ENCODE results near the gene SNAPC5.
"Not testable (repeated sequence)": the region's sequence is repeated elsewhere in the genome, so short reads cannot be mapped to it uniquely, and the experiment has no call there.

The SNAPC5 gene

DNA sequence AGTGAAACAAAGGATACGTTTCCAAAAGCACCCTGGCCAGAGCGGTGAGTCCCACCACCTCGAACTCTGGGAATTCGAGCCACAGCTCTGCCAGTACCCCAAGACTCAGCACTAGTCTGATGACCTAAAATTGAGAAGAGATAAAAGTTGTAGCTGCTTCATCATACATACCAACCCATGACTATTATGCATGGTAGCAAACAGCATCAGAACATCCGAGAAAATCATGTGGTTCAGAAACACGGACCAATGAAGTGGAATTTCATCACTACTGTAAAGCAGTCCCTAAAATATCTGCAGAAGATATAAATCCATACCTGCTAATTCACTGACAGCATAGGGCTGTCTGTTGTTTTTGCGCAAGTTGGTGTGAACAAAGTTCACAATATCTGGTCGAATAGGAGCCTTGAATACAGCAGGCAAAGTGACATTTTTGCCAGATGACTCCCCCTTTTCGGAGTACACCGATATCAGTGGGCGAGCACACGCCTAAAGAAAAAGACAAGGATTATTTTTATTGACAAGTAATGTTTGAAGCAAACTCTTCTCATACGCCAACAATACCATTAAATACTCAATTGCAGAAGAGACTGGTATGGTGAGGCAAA is 5.6 kb upstream of the SNAPC5 start:
- not testable (repeated sequence) for H3K9me3 ChIP-seq (ENCODE audit: control insufficient read depth, insufficient read depth, low read length); H3K4me1 ChIP-seq (ENCODE audit: insufficient read depth, low read length)
- Histone ChIP-seq H3K9ac (ENCODE audit: low read depth, low read length) (peak overlapping the region; percentile 98), H3K36me3 (ENCODE audit: insufficient read depth, low read length) (peaks cover 50% of the 10 kb centered on the region)

DNA sequence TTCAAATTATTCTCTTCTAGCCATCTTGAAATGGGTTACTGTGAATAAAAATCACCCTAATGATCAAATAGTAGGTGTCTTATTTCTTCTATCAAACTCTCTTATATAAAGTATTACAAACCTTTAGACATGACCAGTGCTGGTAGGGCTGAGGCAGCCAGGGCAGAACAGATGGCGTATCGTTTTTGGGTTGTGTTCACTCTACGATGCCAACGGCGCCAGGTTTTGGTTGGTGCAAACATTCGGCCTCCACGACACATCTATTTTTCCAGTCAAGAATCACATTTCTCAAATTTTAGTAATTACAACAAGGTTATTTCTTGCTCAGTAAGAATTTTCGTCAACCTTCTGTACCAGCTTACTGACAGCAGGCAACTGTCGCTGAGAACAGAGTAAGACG is 4.9 kb upstream of the SNAPC5 start:
- H3K4me1 ChIP-seq (ENCODE audit: insufficient read depth, low read length) = peaks cover 5% of the 10 kb centered on the region; the same call in 1 of the 2 replicates

DNA sequence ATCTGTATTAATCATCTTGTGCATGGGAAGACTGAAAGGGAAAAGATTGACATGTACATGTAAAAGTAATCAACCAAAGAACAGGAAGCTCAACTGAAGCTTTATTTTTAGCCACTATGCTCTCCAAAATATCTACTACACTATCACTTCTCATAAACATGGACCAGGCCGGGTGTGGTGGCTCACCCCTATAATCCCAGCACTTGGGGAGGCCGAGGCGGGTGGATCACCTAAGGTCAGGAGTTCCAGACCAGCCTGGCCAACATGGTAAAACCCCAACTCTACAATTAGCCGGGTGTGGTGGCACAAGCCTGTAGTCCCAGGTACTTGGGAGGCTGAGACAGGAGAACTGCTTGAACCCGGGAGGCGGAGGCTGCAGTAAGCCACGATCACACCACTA is 2.8 kb upstream of the SNAPC5 start:
- peaks cover 52% of the 10 kb centered on the region for H3K36me3 ChIP-seq (ENCODE audit: insufficient read depth, low read length)
- H3K9me3 ChIP-seq (ENCODE audit: control insufficient read depth, insufficient read depth, low read length); H3K9ac ChIP-seq (ENCODE audit: low read depth, low read length); H3K4me1 ChIP-seq (ENCODE audit: insufficient read depth, low read length): not testable (repeated sequence)

More for the DNA sequence above, 4.9 kb upstream of the SNAPC5 start:
- H3K36me3 ChIP-seq (ENCODE audit: insufficient read depth, low read length) = peaks cover 52% of the 10 kb centered on the region
- H3K9ac ChIP-seq (ENCODE audit: low read depth, low read length) = no peak overlapping the region
- H3K9me3 ChIP-seq (ENCODE audit: control insufficient read depth, insufficient read depth, low read length) = no peaks in the 10 kb centered on the region

DNA sequence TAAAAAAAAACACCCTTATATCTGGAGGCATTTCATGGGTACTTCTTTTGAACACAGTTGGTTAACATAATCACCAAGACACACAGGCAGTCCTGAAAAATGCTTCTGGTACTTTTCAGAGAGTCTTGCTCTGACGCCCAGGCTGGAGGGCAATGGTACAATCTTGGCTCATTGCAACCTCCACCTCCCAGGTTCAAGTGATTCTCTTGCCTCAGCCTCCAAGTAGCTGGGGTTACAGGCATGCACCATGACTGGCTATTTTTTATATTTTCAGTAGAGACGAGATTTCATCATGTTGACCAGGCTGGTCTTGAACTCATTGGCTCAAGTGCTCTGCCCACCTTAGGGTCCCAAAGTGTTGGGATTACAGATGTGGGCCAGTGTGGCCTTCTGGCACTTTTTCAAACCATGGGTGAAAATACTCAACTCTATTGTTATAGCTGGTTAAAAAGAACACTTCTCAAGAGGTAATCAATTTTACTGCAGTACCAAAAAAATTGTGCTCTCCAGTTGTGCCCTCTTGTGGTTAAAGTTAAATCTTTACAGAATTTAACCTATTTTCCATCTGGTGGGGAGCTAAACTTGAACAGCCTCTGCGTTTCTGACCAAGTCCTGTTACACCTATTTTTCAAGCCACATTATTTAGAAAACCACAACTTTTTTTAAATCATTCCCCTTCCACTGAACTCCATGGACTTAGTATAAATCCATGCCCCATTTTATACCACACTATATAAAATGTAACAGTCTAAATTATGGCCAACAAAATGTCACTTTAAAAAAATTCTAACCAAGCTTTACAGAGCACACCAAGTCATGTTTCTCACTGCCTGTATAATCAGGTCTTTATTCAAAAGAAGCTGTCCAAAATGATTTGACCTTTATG is 1.2 kb upstream of the SNAPC5 start:
- H3K9ac ChIP-seq (ENCODE audit: low read depth, low read length) = no peak overlapping the region

DNA sequence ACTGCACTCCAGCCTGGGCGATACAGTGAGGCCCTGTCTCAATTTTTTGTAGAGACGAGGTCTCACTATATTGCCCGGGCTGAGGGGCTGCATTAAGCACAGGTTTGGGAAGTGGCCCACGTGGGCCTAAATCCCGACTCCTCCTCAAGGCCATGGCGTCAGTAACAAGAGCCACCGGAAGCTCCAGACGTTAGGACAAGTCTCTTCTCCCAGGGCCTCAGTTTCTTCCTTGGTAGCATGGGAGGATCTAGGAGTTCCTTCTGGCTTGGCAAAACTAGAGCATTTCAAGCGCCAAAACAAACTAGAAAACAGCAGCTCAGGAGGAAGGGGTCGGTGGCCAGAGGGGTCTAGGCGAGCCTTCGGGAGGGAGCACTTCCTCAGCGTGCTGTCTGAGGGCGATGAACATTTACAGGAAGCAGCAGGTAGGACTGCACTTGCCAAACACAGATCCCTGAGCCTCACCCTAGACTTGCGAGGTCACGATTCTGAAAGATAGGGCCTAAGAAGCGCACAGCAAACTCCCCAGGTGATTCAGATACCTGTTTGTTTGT is 536 bp downstream of the SNAPC5 start:
- H3K9me3 ChIP-seq (ENCODE audit: control insufficient read depth, insufficient read depth, low read length) = no peaks in the 10 kb centered on the region
- peaks cover 3% of the 10 kb centered on the region for H3K4me1 ChIP-seq (ENCODE audit: insufficient read depth, low read length)
- H3K36me3 ChIP-seq (ENCODE audit: insufficient read depth, low read length) = peaks cover 46% of the 10 kb centered on the region
- H3K9ac ChIP-seq (ENCODE audit: low read depth, low read length) = peak overlapping the region; percentile 94

More for the DNA sequence above, 1.2 kb upstream of the SNAPC5 start:
- H3K36me3 ChIP-seq (ENCODE audit: insufficient read depth, low read length) = peaks cover 56% of the 10 kb centered on the region
- H3K9me3 ChIP-seq (ENCODE audit: control insufficient read depth, insufficient read depth, low read length) = no peaks in the 10 kb centered on the region
- H3K4me1 ChIP-seq (ENCODE audit: insufficient read depth, low read length) = peaks cover 8% of the 10 kb centered on the region

DNA sequence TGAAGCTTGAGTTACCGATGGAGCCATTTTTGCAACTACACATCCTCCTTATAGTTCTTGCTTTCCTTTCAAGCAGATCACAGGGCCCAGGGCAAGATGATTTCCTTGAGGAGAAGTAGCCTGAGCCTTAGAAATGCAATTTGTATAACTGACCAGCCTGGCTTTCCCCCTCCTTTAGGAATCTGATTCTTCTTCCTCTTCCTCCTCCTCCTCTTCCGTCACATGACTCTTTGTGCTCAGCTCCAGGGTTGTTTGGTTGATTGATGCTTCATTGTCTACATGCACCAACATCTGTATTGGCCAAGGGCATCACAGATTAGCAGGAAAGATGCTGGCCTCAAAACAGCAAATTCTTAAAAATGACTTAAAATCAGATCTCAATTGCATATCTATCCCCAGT is 3.3 kb downstream of the SNAPC5 start:
- H3K9me3 ChIP-seq (ENCODE audit: control insufficient read depth, insufficient read depth, low read length) = no peaks in the 10 kb centered on the region
- peaks cover 4% of the 10 kb centered on the region for H3K4me1 ChIP-seq (ENCODE audit: insufficient read depth, low read length)
- H3K36me3 ChIP-seq (ENCODE audit: insufficient read depth, low read length) = peaks cover 25% of the 10 kb centered on the region
- no peak overlapping the region for H3K9ac ChIP-seq (ENCODE audit: low read depth, low read length)

DNA sequence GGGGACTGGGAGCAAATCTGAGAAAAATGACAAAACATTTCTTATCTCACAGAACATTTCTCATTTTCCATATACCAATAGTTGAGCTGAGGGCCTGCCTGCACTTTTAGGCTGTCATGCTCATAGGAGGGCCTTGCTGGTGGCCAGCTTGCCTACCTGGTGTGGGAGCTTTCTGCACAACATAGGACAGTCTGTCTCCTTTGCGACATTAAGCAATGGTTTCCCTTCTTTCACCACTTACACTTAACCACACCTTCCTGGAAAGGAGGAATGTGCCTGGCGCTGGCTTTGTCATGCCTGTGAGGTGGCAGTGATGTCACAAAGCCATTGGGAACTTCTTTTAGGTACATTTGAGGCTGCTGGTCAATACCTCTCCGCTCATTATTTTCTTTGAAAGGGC is 5.7 kb downstream of the SNAPC5 start:
- no peak overlapping the region for H3K9ac ChIP-seq (ENCODE audit: low read depth, low read length)
- H3K4me1 ChIP-seq (ENCODE audit: insufficient read depth, low read length) = peaks cover 6% of the 10 kb centered on the region; the same call in 1 of the 2 replicates
- peaks cover 20% of the 10 kb centered on the region; the same call in 1 of the 2 replicates for H3K36me3 ChIP-seq (ENCODE audit: insufficient read depth, low read length)
- H3K9me3 ChIP-seq (ENCODE audit: control insufficient read depth, insufficient read depth, low read length) = no peaks in the 10 kb centered on the region

DNA sequence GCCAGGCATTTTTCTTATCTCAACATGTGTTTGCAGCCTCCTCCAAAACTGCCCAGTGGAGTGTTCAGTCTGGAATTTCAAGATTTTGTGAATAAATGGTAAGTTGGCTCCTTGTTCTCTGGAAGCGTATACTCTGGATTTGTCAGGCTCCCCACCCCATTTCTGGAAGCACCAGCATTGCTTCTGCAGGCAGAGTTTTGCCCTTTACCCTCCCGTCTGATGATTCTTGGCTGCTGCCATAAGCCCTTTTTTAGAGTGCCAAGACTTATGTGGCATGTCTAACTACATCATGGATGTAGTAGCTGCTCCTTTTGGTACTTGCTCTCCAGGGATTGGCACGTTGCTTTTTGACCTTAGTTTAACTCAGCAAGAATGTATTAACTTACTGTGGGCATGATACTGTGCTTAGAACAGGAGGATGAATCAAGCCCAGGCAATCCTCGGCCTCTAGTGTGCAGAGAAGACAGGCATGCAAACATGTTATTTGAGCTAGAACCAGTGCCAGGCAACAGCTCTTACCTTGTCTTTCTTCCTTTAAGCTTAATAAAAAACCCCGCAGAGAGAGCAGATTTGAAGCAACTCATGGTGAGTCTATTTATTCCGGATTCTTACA is 8.3 kb downstream of the SNAPC5 start:
- Histone ChIP-seq H3K9ac (ENCODE audit: low read depth, low read length) (no peak overlapping the region), H3K36me3 (ENCODE audit: insufficient read depth, low read length) (peaks cover 17% of the 10 kb centered on the region; the same call in 1 of the 2 replicates), H3K4me1 (ENCODE audit: insufficient read depth, low read length) (peaks cover 4% of the 10 kb centered on the region; the same call in 1 of the 2 replicates), H3K9me3 (ENCODE audit: control insufficient read depth, insufficient read depth, low read length) (no peaks in the 10 kb centered on the region)

DNA sequence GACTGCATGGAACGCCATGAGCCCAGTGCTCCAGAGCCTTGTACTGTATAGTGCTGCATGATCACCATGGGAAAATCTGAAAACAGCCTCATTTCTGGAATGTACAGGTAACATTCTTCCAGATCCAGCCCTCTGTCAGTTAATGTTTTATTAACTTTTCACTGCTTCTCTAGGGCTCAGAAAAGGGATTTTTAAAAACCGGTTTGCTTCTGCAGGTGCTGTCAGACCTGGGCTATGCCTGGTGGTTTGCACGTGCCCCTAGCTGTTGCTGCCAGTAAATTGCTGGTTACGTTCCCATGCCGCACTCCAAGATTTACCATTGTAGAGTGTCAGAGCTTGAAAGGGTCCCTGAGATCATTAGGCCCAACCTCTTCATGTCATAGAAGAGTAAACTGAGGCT is 9.0 kb downstream of the SNAPC5 start:
- Histone ChIP-seq H3K36me3 (ENCODE audit: insufficient read depth, low read length) (peaks cover 11% of the 10 kb centered on the region; the same call in 1 of the 2 replicates), H3K9me3 (ENCODE audit: control insufficient read depth, insufficient read depth, low read length) (no peaks in the 10 kb centered on the region), H3K9ac (ENCODE audit: low read depth, low read length) (no peak overlapping the region), H3K4me1 (ENCODE audit: insufficient read depth, low read length) (0 out of 2 replicates have a peak, but pooled peaks cover 4% of the 10 kb centered on the region)

DNA sequence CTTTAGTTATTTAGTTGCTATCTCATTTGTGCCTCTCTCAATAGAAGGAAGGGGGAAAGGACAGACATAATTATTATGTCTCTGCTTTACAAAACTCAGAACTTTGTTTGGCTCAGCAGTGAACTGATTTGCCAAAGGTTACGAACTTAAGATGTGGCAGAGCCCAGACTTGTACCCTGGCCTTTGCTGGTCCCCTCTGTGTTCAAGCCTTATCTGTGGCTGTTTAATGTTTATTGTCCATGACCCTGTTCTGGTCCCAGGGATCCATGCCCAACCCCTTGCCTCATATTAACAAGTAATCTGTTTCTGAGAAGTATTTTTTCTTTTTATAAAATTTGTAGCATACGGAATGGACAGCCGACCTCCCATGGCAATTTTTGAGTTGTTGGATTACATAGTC is 10.7 kb downstream of the SNAPC5 start:
- peaks cover 7% of the 10 kb centered on the region; the same call in 1 of the 2 replicates for H3K36me3 ChIP-seq (ENCODE audit: insufficient read depth, low read length)
- no peaks in the 10 kb centered on the region for H3K9me3 ChIP-seq (ENCODE audit: control insufficient read depth, insufficient read depth, low read length)
- H3K9ac ChIP-seq (ENCODE audit: low read depth, low read length) = no peak overlapping the region
- H3K4me1 ChIP-seq (ENCODE audit: insufficient read depth, low read length) = 0 out of 2 replicates have a peak, but pooled peaks cover 4% of the 10 kb centered on the region

DNA sequence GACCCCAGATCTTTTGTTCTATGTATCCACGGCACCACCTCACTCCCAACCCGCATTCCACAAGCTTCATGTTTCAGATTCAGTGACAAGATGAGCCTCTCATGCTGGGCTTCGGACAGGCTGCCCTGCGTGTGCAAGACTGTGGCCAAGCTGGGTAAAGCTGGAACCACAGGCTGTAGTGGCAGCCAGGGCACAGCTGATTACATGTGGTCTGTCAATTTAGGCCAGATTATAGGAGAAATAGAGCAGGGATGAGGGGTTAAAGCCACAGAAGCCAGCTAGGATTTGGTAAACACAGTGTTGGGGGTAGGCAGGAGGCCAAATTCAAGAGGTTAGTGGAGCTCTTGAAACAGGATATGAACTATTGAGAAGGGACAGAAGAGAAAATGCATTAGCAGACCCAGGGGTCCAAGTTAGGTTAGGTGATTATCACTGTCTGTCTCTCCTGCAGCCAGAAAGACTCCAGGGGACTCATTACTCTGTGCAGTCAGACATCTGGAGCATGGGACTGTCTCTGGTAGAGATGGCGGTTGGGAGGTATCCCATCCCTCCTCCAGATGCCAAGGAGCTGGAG is 12.9 kb downstream of the SNAPC5 start:
- Histone ChIP-seq H3K9me3 (ENCODE audit: control insufficient read depth, insufficient read depth, low read length) (no peaks in the 10 kb centered on the region), H3K4me1 (ENCODE audit: insufficient read depth, low read length) (0 out of 2 replicates have a peak, but pooled peaks cover 6% of the 10 kb centered on the region), H3K36me3 (ENCODE audit: insufficient read depth, low read length) (peaks cover 7% of the 10 kb centered on the region; the same call in 1 of the 2 replicates), H3K9ac (ENCODE audit: low read depth, low read length) (no peak overlapping the region)

DNA sequence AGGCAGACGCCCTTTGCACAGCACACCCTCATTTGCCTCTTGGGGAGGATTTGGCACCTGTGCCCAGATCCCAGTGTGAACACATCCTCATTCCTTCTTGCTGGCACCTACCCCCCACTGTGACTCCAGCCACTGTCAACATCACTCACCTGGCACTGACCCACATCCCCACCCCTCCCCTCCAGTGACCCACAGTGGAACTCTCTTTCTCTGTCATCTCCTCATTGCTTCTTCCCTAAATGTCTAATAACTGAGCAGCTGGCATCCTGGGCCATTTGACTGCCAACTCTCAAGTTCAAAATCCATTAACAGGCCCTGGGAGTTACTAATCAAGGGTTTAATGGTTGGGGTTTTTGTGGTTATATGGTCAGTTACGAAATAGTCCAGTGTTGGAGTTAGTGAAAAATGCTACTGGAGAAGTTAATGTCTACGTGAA is 14.4 kb downstream of the SNAPC5 start:
- no peak overlapping the region for H3K9ac ChIP-seq (ENCODE audit: low read depth, low read length)
- H3K9me3 ChIP-seq (ENCODE audit: control insufficient read depth, insufficient read depth, low read length) = no peaks in the 10 kb centered on the region
- 0 out of 2 replicates have a peak, but pooled peaks cover 3% of the 10 kb centered on the region for H3K4me1 ChIP-seq (ENCODE audit: insufficient read depth, low read length)
- no peaks in the 10 kb centered on the region for H3K36me3 ChIP-seq (ENCODE audit: insufficient read depth, low read length)

DNA sequence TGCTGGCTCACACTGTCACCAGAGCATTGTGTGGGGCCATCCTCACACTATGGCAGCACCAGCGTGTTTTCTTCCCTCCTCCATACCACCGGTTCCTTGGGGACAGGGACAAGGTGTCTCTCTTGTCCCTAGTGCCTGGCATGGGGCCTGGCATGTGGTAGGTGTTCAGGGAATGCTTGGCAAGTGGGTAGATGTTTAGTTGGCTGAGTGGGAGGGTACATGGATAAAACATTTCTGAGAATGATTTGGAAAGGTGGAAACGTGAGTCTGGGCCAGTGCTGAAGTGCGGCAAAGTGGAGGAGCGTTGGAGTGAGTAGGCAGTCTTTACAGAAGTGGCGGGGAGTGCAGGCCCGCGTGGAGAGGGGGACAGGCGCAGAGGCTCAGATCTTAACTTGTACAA is 15.0 kb downstream of the SNAPC5 start:
- Histone ChIP-seq H3K4me1 (ENCODE audit: insufficient read depth, low read length) (0 out of 2 replicates have a peak, but pooled peaks cover 3% of the 10 kb centered on the region), H3K9ac (ENCODE audit: low read depth, low read length) (no peak overlapping the region), H3K9me3 (ENCODE audit: control insufficient read depth, insufficient read depth, low read length) (no peaks in the 10 kb centered on the region), H3K36me3 (ENCODE audit: insufficient read depth, low read length) (no peaks in the 10 kb centered on the region)
